Activated T-helper 2 cell treated with anti-CD3 and anti-CD28 coated beads, Interferon-gamma antibody, Interleukin-2, Interleukin-4, amounts not matched to agents 10 μg/mL and 5 μg/mL and 100 μg/mL, durations not matched to agents 14 hours and 24 hours and 36 hours (primary cell): ENCODE results near the gene SURF6. TPM values are rescaled to one million over a fixed set of nuclear protein-coding genes. Genes with fewer than 3 reads are reported as not detected.
"Not testable (repeated sequence)": the region's sequence is repeated elsewhere in the genome, so short reads cannot be mapped to it uniquely, and the experiment has no call there.

Experiments
- DNase-seq: peaks from one replicate; pipeline ENCODE4 v3.0.0; 2021; ENCODE audit warnings: low spot score
- H3K27ac Mint-ChIP-seq: one replicate; pipeline ENCODE4 v1.8.0; 2021; ENCODE audit warnings: mixed read lengths
- H3K27me3 Mint-ChIP-seq: one replicate; pipeline ENCODE4 v1.8.0; 2021; ENCODE audit warnings: low read depth, mixed read lengths
- H3K36me3 Mint-ChIP-seq: one replicate; pipeline ENCODE4 v1.8.0; 2021; ENCODE audit warnings: low read depth, mixed read lengths
- H3K4me1 Mint-ChIP-seq: one replicate; pipeline ENCODE4 v1.8.0; 2021; ENCODE audit warnings: low read depth, mixed read lengths
- H3K4me3 Mint-ChIP-seq: one replicate; pipeline ENCODE4 v1.8.0; 2021; ENCODE audit warnings: low read depth, mild to moderate bottlenecking, moderate library complexity, mixed read lengths
- H3K9me3 Mint-ChIP-seq: one replicate; pipeline ENCODE4 v1.8.0; 2021; ENCODE audit warnings: mixed read lengths
- intact Hi-C: fragments of 100-400 bp; cut with micrococcal nuclease; formaldehyde crosslinking; loops from one replicate; pipeline ENCODE4 v1.15.1; 2023
- total RNA-seq: library from RNA; stranded (reverse); gene quantifications from 2 replicates; pipeline ENCODE4 v1.2.3, GENCODE V29; 2022

The SURF6 gene
- total RNA-seq, 1 donor from 2014 or later: 24.4 TPM

GRCh38 chr9:133304477-133305377 lies 31.3 kb downstream of the SURF6 start:
- no peak overlapping the region for H3K27ac Mint-ChIP-seq
- intact Hi-C loops: no loop called here
- DNase-seq: no peak
- peaks cover 6% of the 10 kb centered on the region for H3K27me3 Mint-ChIP-seq
- no peaks in the 10 kb centered on the region for H3K36me3 Mint-ChIP-seq
- no peak overlapping the region for H3K4me3 Mint-ChIP-seq
- H3K4me1 Mint-ChIP-seq: no peaks in the 10 kb centered on the region
- H3K9me3 Mint-ChIP-seq: no peaks in the 10 kb centered on the region

- Mint-ChIP-seq H3K36me3 (no peaks in the 10 kb centered on the region), H3K9me3 (no peaks in the 10 kb centered on the region), H3K4me3 (no peak overlapping the region), H3K27ac (no peak overlapping the region), H3K27me3 (peaks cover 5% of the 10 kb centered on the region), H3K4me1 (no peaks in the 10 kb centered on the region)
- intact Hi-C loops: no loop called here
- no peak for DNase-seq
Observed at GRCh38 chr9:133304158-133304470, 31.9 kb downstream of the SURF6 start.

GRCh38 chr9:133303266-133304157 lies 32.5 kb downstream of the SURF6 start:
- Mint-ChIP-seq H3K27ac (no peak overlapping the region), H3K4me3 (no peak overlapping the region)
- no peak for DNase-seq

GRCh38 chr9:133301253-133302230 lies 34.4 kb downstream of the SURF6 start:
- H3K27ac Mint-ChIP-seq: no peak overlapping the region
- intact Hi-C loops: no loop called here

More at GRCh38 chr9:133303266-133304157, 32.5 kb downstream of the SURF6 start:
- Mint-ChIP-seq H3K4me1 (no peaks in the 10 kb centered on the region), H3K9me3 (no peaks in the 10 kb centered on the region), H3K27me3 (peaks cover 3% of the 10 kb centered on the region), H3K36me3 (no peaks in the 10 kb centered on the region)
- intact Hi-C loops: no loop called here

GRCh38 chr9:133299996-133300395 lies 36.0 kb downstream of the SURF6 start:
- H3K27ac Mint-ChIP-seq, H3K4me1 Mint-ChIP-seq, DNase-seq, intact Hi-C loops, H3K36me3 Mint-ChIP-seq, H3K9me3 Mint-ChIP-seq, H3K4me3 Mint-ChIP-seq: not testable (repeated sequence)
- H3K27me3 Mint-ChIP-seq: peaks cover 10% of the 10 kb centered on the region

More at GRCh38 chr9:133301253-133302230, 34.4 kb downstream of the SURF6 start:
- Mint-ChIP-seq H3K36me3 (no peaks in the 10 kb centered on the region), H3K9me3 (no peaks in the 10 kb centered on the region), H3K27me3 (peaks cover 10% of the 10 kb centered on the region), H3K4me1 (no peaks in the 10 kb centered on the region), H3K4me3 (no peak overlapping the region)
- no peak for DNase-seq

- Mint-ChIP-seq H3K4me3 (no peak overlapping the region), H3K36me3 (peaks cover 3% of the 10 kb centered on the region), H3K27me3 (peaks cover 9% of the 10 kb centered on the region), H3K27ac (no peak overlapping the region), H3K9me3 (peaks cover 27% of the 10 kb centered on the region), H3K4me1 (no peaks in the 10 kb centered on the region)
- DNase-seq: no peak
- intact Hi-C loops: no loop called here
Observed at GRCh38 chr9:133294257-133294656, 41.7 kb downstream of the SURF6 start.

- Mint-ChIP-seq H3K9me3 (peaks cover 31% of the 10 kb centered on the region), H3K4me1 (no peaks in the 10 kb centered on the region), H3K27ac (no peak overlapping the region), H3K36me3 (peaks cover 3% of the 10 kb centered on the region), H3K27me3 (peaks cover 4% of the 10 kb centered on the region), H3K4me3 (no peak overlapping the region)
- intact Hi-C loops: no loop called here
- DNase-seq: no peak
Observed at GRCh38 chr9:133290751-133291302, 45.2 kb downstream of the SURF6 start.

- Mint-ChIP-seq H3K27me3 (peaks cover 2% of the 10 kb centered on the region), H3K36me3 (peaks cover 3% of the 10 kb centered on the region), H3K9me3 (peaks cover 22% of the 10 kb centered on the region), H3K27ac (no peak overlapping the region), H3K4me1 (no peaks in the 10 kb centered on the region), H3K4me3 (no peak overlapping the region)
- DNase-seq: no peak
- intact Hi-C loops: no loop called here
Observed at GRCh38 chr9:133286523-133286922, 49.5 kb downstream of the SURF6 start.

- H3K36me3 Mint-ChIP-seq: peaks cover 3% of the 10 kb centered on the region
- peaks cover 11% of the 10 kb centered on the region for H3K9me3 Mint-ChIP-seq
- no peaks in the 10 kb centered on the region for H3K4me1 Mint-ChIP-seq
- DNase-seq: no peak
- intact Hi-C loops: no loop called here
- H3K27ac Mint-ChIP-seq: no peak overlapping the region
- no peak overlapping the region for H3K4me3 Mint-ChIP-seq
- H3K27me3 Mint-ChIP-seq: peaks cover 2% of the 10 kb centered on the region
Observed at GRCh38 chr9:133285252-133285775, 50.7 kb downstream of the SURF6 start.

GRCh38 chr9:133284362-133284761 lies 51.6 kb downstream of the SURF6 start:
- no peaks in the 10 kb centered on the region for H3K36me3 Mint-ChIP-seq
- H3K27me3 Mint-ChIP-seq: peaks cover 5% of the 10 kb centered on the region
- H3K9me3 Mint-ChIP-seq: peaks cover 3% of the 10 kb centered on the region
- intact Hi-C loops: no loop called here
- no peak for DNase-seq
- H3K4me1 Mint-ChIP-seq: no peaks in the 10 kb centered on the region
- no peak overlapping the region for H3K27ac Mint-ChIP-seq
- H3K4me3 Mint-ChIP-seq: no peak overlapping the region

- H3K36me3 Mint-ChIP-seq, H3K4me3 Mint-ChIP-seq, H3K9me3 Mint-ChIP-seq, H3K27ac Mint-ChIP-seq, DNase-seq, H3K4me1 Mint-ChIP-seq, intact Hi-C loops, H3K27me3 Mint-ChIP-seq: not testable (repeated sequence)
Observed at GRCh38 chr9:133283255-133284032, 52.5 kb downstream of the SURF6 start.
